ENCODE measurements around the gene ME2. TPM values are rescaled to one million over a fixed set of nuclear protein-coding genes. Genes with fewer than 3 reads are reported as not detected.

The ME2 gene
- total RNA-seq, 1 donor from 2014 or later, result 51.8 TPM

DNA sequence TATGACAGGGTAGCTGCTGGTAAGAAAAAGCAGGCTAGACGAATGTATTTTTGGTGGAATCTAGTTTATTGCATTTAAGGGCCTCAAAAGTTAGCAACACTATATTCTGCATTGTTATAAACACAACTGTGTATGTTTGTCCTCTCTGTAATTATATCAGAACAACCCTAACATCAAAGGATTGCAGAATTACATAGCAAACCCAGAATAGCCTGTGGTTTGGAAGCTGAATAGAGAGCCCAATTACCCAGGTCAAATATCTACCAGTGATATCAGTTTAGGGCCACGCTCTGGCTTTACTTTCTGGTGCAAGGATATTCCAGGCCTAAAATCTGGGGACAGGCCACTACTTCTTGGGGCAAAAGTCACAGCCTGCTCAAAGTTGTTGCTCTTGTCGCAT, 34.0 kb upstream of the ME2 start:
- Mint-ChIP-seq H3K36me3 (ENCODE audit: insufficient read depth) (no peaks in the 10 kb centered on the region), H3K4me3 (ENCODE audit: low read depth) (no peak overlapping the region), H3K4me1 (ENCODE audit: low read depth) (peaks cover 19% of the 10 kb centered on the region), H3K27ac (no peak overlapping the region), H3K9me3 (ENCODE audit: low read depth) (no peaks in the 10 kb centered on the region), H3K27me3 (no peaks in the 10 kb centered on the region)
- TF ChIP-seq, protein P1, sequence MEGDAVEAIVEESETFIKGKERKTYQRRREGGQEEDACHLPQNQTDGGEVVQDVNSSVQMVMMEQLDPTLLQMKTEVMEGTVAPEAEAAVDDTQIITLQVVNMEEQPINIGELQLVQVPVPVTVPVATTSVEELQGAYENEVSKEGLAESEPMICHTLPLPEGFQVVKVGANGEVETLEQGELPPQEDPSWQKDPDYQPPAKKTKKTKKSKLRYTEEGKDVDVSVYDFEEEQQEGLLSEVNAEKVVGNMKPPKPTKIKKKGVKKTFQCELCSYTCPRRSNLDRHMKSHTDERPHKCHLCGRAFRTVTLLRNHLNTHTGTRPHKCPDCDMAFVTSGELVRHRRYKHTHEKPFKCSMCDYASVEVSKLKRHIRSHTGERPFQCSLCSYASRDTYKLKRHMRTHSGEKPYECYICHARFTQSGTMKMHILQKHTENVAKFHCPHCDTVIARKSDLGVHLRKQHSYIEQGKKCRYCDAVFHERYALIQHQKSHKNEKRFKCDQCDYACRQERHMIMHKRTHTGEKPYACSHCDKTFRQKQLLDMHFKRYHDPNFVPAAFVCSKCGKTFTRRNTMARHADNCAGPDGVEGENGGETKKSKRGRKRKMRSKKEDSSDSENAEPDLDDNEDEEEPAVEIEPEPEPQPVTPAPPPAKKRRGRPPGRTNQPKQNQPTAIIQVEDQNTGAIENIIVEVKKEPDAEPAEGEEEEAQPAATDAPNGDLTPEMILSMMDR (IDR thresholded peaks at IDR 0.05; ENCODE audit: unreplicated experiment), result no peak
- no peak for DNase-seq (ENCODE audit: low spot score, unreplicated experiment)

- Mint-ChIP-seq H3K36me3 (ENCODE audit: insufficient read depth) (no peaks in the 10 kb centered on the region), H3K4me3 (ENCODE audit: low read depth) (no peak overlapping the region), H3K27ac (no peak overlapping the region), H3K9me3 (ENCODE audit: low read depth) (no peaks in the 10 kb centered on the region), H3K4me1 (ENCODE audit: low read depth) (peaks cover 10% of the 10 kb centered on the region), H3K27me3 (no peaks in the 10 kb centered on the region)
- no peak for DNase-seq (ENCODE audit: low spot score, unreplicated experiment)
- TF ChIP-seq, protein P1 (IDR thresholded peaks at IDR 0.05; ENCODE audit: unreplicated experiment), result no peak
Measured at GRCh38 chr18:50847192-50847591, 31.7 kb upstream of the ME2 start.

- Mint-ChIP-seq H3K36me3 (ENCODE audit: insufficient read depth) (peaks cover 2% of the 10 kb centered on the region), H3K4me3 (ENCODE audit: low read depth) (no peak overlapping the region), H3K27me3 (no peaks in the 10 kb centered on the region), H3K4me1 (ENCODE audit: low read depth) (peaks cover 9% of the 10 kb centered on the region), H3K9me3 (ENCODE audit: low read depth) (peaks cover 3% of the 10 kb centered on the region), H3K27ac (no peak overlapping the region)
- TF ChIP-seq, protein P1 (IDR thresholded peaks at IDR 0.05; ENCODE audit: unreplicated experiment), result no peak
- DNase-seq (ENCODE audit: low spot score, unreplicated experiment), result no peak
Measured at GRCh38 chr18:50848061-50848551, 30.8 kb upstream of the ME2 start.

DNA sequence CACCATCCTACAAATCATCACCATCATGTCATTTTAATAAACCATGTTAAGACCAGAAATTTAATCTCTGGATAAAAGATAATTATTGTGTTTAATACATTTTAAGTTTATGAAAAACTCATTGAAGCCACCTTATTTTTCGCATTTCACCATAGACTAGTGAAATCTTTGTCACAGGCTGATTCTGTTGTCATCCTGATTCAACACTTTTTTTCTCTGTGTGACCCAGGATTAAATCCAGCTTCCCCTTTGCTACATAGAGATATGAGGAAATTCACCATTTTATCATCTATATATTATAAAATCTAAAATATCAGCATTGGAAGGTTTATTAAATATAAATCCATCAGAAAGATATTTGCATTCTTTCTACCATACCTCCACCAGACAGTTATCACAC, 29.9 kb upstream of the ME2 start:
- Mint-ChIP-seq H3K4me3 (ENCODE audit: low read depth) (no peak overlapping the region), H3K27me3 (no peaks in the 10 kb centered on the region), H3K36me3 (ENCODE audit: insufficient read depth) (peaks cover 2% of the 10 kb centered on the region), H3K9me3 (ENCODE audit: low read depth) (peaks cover 3% of the 10 kb centered on the region), H3K27ac (no peak overlapping the region), H3K4me1 (ENCODE audit: low read depth) (peaks cover 10% of the 10 kb centered on the region)
- TF ChIP-seq, protein P1 (IDR thresholded peaks at IDR 0.05; ENCODE audit: unreplicated experiment), result no peak
- no peak for DNase-seq (ENCODE audit: low spot score, unreplicated experiment)

- Mint-ChIP-seq H3K4me1 (ENCODE audit: low read depth) (peaks cover 13% of the 10 kb centered on the region), H3K36me3 (ENCODE audit: insufficient read depth) (peaks cover 2% of the 10 kb centered on the region), H3K27ac (no peak overlapping the region), H3K27me3 (no peaks in the 10 kb centered on the region), H3K4me3 (ENCODE audit: low read depth) (no peak overlapping the region), H3K9me3 (ENCODE audit: low read depth) (peaks cover 3% of the 10 kb centered on the region)
- TF ChIP-seq, protein P1 (IDR thresholded peaks at IDR 0.05; ENCODE audit: unreplicated experiment), result no peak
- no peak for DNase-seq (ENCODE audit: low spot score, unreplicated experiment)
Measured at GRCh38 chr18:50849419-50849821, 29.5 kb upstream of the ME2 start.
